HCT116 (cell line): ENCODE data around the gene CENPB. TPM values are rescaled to one million over a fixed set of nuclear protein-coding genes. Genes with fewer than 3 reads are reported as not detected.

ENCODE experiments used
- ATAC-seq: fragments of 200-7000 bp; cut with Tn5 transposase; 2 replicates; pipeline ENCODE4 v1.9.1; 2020; ENCODE audit warnings: mild to moderate bottlenecking, moderate library complexity
- BruUV-seq: library from RNA; stranded (reverse); fragments of 400-500 nt; replicated peaks from 2 replicates; lab custom pipeline; 2021; lab: Mats Ljungman, UMichigan
- CTCF ChIA-PET: fragments of 300-600 bp; sonication (Branson Sonifier 250); formaldehyde crosslinking; loops from one replicate; lab custom pipeline; 2021; ENCODE audit warnings: antibody characterized with exemption; lab: Charles Lee
- POLR2A ChIA-PET: fragments of 300-600, 350-600 bp; sonication (Branson Sonifier 250); formaldehyde crosslinking; loops from one replicate; lab custom pipeline; 2021; ENCODE audit warnings: antibody characterized with exemption; lab: Charles Lee
- RAD21 ChIA-PET, 2 experiments: fragments of 300-600 bp; sonication (Branson Sonifier 250); formaldehyde crosslinking; loops; one replicate each; lab custom pipeline; 2023; ENCODE audit warnings: low total read pairs in 2 of 2; ENCODE audit not compliant: uncharacterized antibody in 2 of 2, unreplicated experiment in 2 of 2, low non-redundant PET in 1 of 2; lab: Charles Lee
- DNase-seq: peaks from one replicate; pipeline ENCODE4 v3.0.0-alpha.2; 2010; ENCODE audit warnings: low read depth, low spot score
- H2AFZ ChIP-seq: fragments of 200-600 bp; shearing (Covaris generic), sonication (generic); 2 replicates; pipeline ENCODE4 v1.6.1; 2017; ENCODE audit warnings: low read depth, mixed run types, mixed read lengths, antibody characterized with exemption, low read length; ENCODE audit not compliant: poor library complexity, severe bottlenecking
- H3K27ac ChIP-seq: 2 replicates; pipeline ENCODE4 v1.5.1; 2012; ENCODE audit warnings: low read depth, low read length
- H3K27me3 ChIP-seq: fragments of 200-600 bp; sonication (generic); 2 replicates; pipeline ENCODE4 v1.6.1; 2016; ENCODE audit warnings: mixed run types, low read length, mixed read lengths; ENCODE audit not compliant: insufficient read depth
- H3K36me3 ChIP-seq, 2 experiments: fragments of 200-500 bp in 1 of 2; fragments of 200-600 bp in 1 of 2; sonication (Bioruptor generic) in 1 of 2; sonication (generic) in 1 of 2; 2 replicates each; pipeline versions ENCODE4 v1.5.1 to v1.6.1; 2014 to 2016; ENCODE audit warnings: low read length in 2 of 2, inconsistent platforms in 1 of 2, mixed read lengths in 1 of 2, mixed run types in 1 of 2; ENCODE audit not compliant: insufficient read depth in 2 of 2, control insufficient read depth in 1 of 2
- H3K4me1 ChIP-seq, 2 experiments: fragments of 200-600 bp in 1 of 2; sonication (generic) in 1 of 2; 2 replicates each; pipeline versions ENCODE4 v1.5.1 to v1.6.1; 2012 to 2017; ENCODE audit warnings: low read length in 2 of 2, inconsistent platforms in 1 of 2, mild to moderate bottlenecking in 1 of 2, mixed read lengths in 1 of 2, mixed run types in 1 of 2, moderate library complexity in 1 of 2; ENCODE audit not compliant: insufficient read depth in 2 of 2, control insufficient read depth in 1 of 2
- H3K4me2 ChIP-seq: fragments of 200-600 bp; sonication (generic); 2 replicates; pipeline ENCODE4 v1.6.1; 2017; ENCODE audit warnings: mixed run types, low read length, mixed read lengths
- H3K4me3 ChIP-seq, 2 experiments: fragments of 200-600 bp in 1 of 2; sonication (generic) in 1 of 2; replicated peaks in 1 of 2; 2 replicates each; pipeline ENCODE4 v1.5.1; 2011 to 2016; ENCODE audit warnings: low read length in 2 of 2, control low read depth in 1 of 2, low read depth in 1 of 2, mild to moderate bottlenecking in 1 of 2, mixed read lengths in 1 of 2, mixed run types in 1 of 2
- H3K79me2 ChIP-seq: fragments of 200-600 bp; sonication (generic); 2 replicates; pipeline ENCODE4 v1.6.1; 2017; ENCODE audit warnings: mild to moderate bottlenecking, mixed run types, low read length, moderate library complexity, mixed read lengths; ENCODE audit not compliant: insufficient read depth
- H3K9ac ChIP-seq: fragments of 200-600 bp; sonication (generic); 2 replicates; pipeline ENCODE4 v1.6.1; 2016; ENCODE audit warnings: low read length, mixed read lengths
- H3K9me2 ChIP-seq: fragments of 200-600 bp; sonication (generic), shearing (Covaris generic); 2 replicates; pipeline ENCODE4 v1.6.1; 2017; ENCODE audit warnings: mixed run types, mild to moderate bottlenecking, moderate library complexity; ENCODE audit not compliant: insufficient read depth
- H3K9me3 ChIP-seq, 2 experiments: fragments of 200-500 bp in 1 of 2; fragments of 200-600 bp in 1 of 2; sonication (Bioruptor generic) in 1 of 2; sonication (generic) in 1 of 2; 2 replicates each; pipeline ENCODE4 v1.6.1; 2014 to 2017; ENCODE audit warnings: low read length in 2 of 2, mixed read lengths in 2 of 2, inconsistent platforms in 1 of 2, low read depth in 1 of 2, mild to moderate bottlenecking in 1 of 2, mixed run types in 1 of 2, moderate library complexity in 1 of 2; ENCODE audit not compliant: control insufficient read depth in 1 of 2, insufficient read depth in 1 of 2
- H4K20me1 ChIP-seq: fragments of 200-600 bp; sonication (generic), shearing (Covaris generic); 2 replicates; pipeline ENCODE4 v1.6.1; 2017; ENCODE audit warnings: mixed run types, mild to moderate bottlenecking, moderate library complexity; ENCODE audit not compliant: insufficient read depth
- CBX3 ChIP-seq: IDR thresholded peaks from 2 replicates; pipeline ENCODE4 v1.6.1; 2012; ENCODE audit warnings: low read depth
- CEBPB ChIP-seq: IDR thresholded peaks from 2 replicates; pipeline ENCODE4 v1.6.1; 2012; ENCODE audit warnings: low read depth
- CTCF ChIP-seq, 3 experiments: fragments of 200-600 bp in 1 of 3; sonication (generic) in 1 of 3; IDR thresholded peaks in 2 of 3; conservative IDR thresholded peaks in 1 of 3; 2 replicates each; pipeline ENCODE4 v1.5.1; 2012 to 2017; ENCODE audit warnings: low read depth in 2 of 3, low read length in 2 of 3, antibody characterized with exemption in 1 of 3, borderline replicate concordance in 1 of 3, control low read depth in 1 of 3, mild to moderate bottlenecking in 1 of 3, mixed read lengths in 1 of 3, mixed run types in 1 of 3, moderate library complexity in 1 of 3; ENCODE audit not compliant: insufficient read depth in 1 of 3
- ELF1 ChIP-seq: IDR thresholded peaks from 2 replicates; pipeline ENCODE4 v1.6.1; 2012; ENCODE audit warnings: low read depth, borderline replicate concordance
- EZH2 ChIP-seq: fragments of 200-600 bp; sonication (generic); IDR thresholded peaks from 2 replicates; pipeline ENCODE4 v1.6.1; 2017; ENCODE audit warnings: antibody characterized with exemption, mixed run types
- EZH2phosphoT487 ChIP-seq: fragments of 200-600 bp; IDR thresholded peaks from 2 replicates; pipeline ENCODE4 v1.6.1; 2018; ENCODE audit warnings: antibody characterized with exemption, borderline replicate concordance
- FOSL1 ChIP-seq: IDR thresholded peaks from 2 replicates; pipeline ENCODE4 v1.6.1; 2012; ENCODE audit warnings: low read depth
- JUND ChIP-seq: IDR thresholded peaks from 2 replicates; pipeline ENCODE4 v1.6.1; 2012
- MAX ChIP-seq: IDR thresholded peaks from 2 replicates; pipeline ENCODE4 v1.6.1; 2012
- POLR2A ChIP-seq: IDR thresholded peaks from 2 replicates; pipeline ENCODE4 v1.7.0; 2011; ENCODE audit warnings: borderline replicate concordance; ENCODE audit not compliant: insufficient read depth, insufficient read length; ENCODE audit errors: extremely low read depth
- POLR2AphosphoS5 ChIP-seq: IDR thresholded peaks from 2 replicates; pipeline ENCODE4 v1.6.1; 2011; ENCODE audit warnings: mild to moderate bottlenecking, low read depth, low read length, moderate library complexity
- RAD21 ChIP-seq: IDR thresholded peaks from 2 replicates; pipeline ENCODE4 v1.6.1; 2012; ENCODE audit warnings: low read depth, mild to moderate bottlenecking
- SP1 ChIP-seq: IDR thresholded peaks from 2 replicates; pipeline ENCODE4 v1.6.1; 2012; ENCODE audit warnings: low read depth
- SRF ChIP-seq: IDR thresholded peaks from 2 replicates; pipeline ENCODE4 v1.6.1; 2012; ENCODE audit warnings: low read depth
- ZBTB33 ChIP-seq: IDR thresholded peaks from 2 replicates; pipeline ENCODE4 v1.6.1; 2011; ENCODE audit warnings: mild to moderate bottlenecking, low read length, moderate library complexity; ENCODE audit not compliant: insufficient replicate concordance; ENCODE audit errors: extremely low read depth
- ZFX ChIP-seq: fragments of 450-650 bp; IDR thresholded peaks from 2 replicates; pipeline ENCODE4 v1.6.1; 2017
- ZNF274 ChIP-seq: fragments of 200-500 bp; sonication (Bioruptor generic); IDR thresholded peaks from 2 replicates; pipeline ENCODE4 v1.6.1; 2014; ENCODE audit warnings: mild to moderate bottlenecking, low read depth, low read length, inconsistent platforms
- intact Hi-C: fragments of 100-400 bp; cut with micrococcal nuclease; formaldehyde crosslinking; loops from 2 replicates; pipeline ENCODE4 v1.10.0; 2022
- total RNA-seq: library from RNA; stranded (reverse); gene quantifications from one replicate; pipeline ENCODE4 v1.2.1, GENCODE V29; 2021; ENCODE audit not compliant: unreplicated experiment

Gene CENPB
- total RNA-seq, 1 experiment from 2014 or later, result 67.2 TPM

GRCh38 chr20:3763671-3764601 is 22.6 kb downstream of the CENPB start (continued):
- TF ChIP-seq CTCF (IDR thresholded peaks at IDR 0.05 in 2 of 3, conservative IDR thresholded peaks at IDR 0.05 in 1 of 3; ENCODE audit: borderline replicate concordance in 1 of 3, insufficient read depth in 1 of 3, low read depth in 2 of 3, low read length in 2 of 3), result no peak
- TF ChIP-seq, all 23 proteins: peak for 0

GRCh38 chr20:3760655-3761348 is 25.7 kb downstream of the CENPB start:
- H3K36me3 ChIP-seq, result peaks cover 3 to 31% of the 10 kb centered on the region in 2 experiments; a peak in 2 of 4 replicates
- CTCF ChIA-PET, result interaction anchor here (0.8 to 1.5 kb wide), 2 partner anchors 13 to 84 kb away, joined by 3 read pairs; no protein-coding TSS in a partner anchor
- no peak overlapping the region for H3K27ac ChIP-seq
- no peak overlapping the region for H3K9ac ChIP-seq
- H3K4me1 ChIP-seq, result no peaks in the 10 kb centered on the region; a peak in 1 of 4 replicates
- H3K4me3 ChIP-seq, result no peak overlapping the region
- no peak overlapping the region for H2AFZ ChIP-seq
- intact Hi-C loops, result no loop called here
- no peaks in the 10 kb centered on the region for H3K9me2 ChIP-seq
- no peak overlapping the region for H3K4me2 ChIP-seq
- no TSS peak for BruUV-seq
- H3K9me3 ChIP-seq, result no peaks in the 10 kb centered on the region
- POLR2A ChIA-PET, result no interaction called here
- no peaks in the 10 kb centered on the region for H3K27me3 ChIP-seq
- ATAC-seq (no peak), DNase-seq (no peak)
- peaks cover 43% of the 10 kb centered on the region for H3K79me2 ChIP-seq
- H4K20me1 ChIP-seq, result no peaks in the 10 kb centered on the region
- RAD21 ChIA-PET, result no interaction called here
- no peak for TF ChIP-seq SP1
- no peak for TF ChIP-seq EZH2phosphoT487
- no peak for TF ChIP-seq JUND
- TF ChIP-seq RAD21, result no peak
- no peak for TF ChIP-seq CTCF (IDR thresholded peaks at IDR 0.05 in 2 of 3, conservative IDR thresholded peaks at IDR 0.05 in 1 of 3; ENCODE audit: borderline replicate concordance in 1 of 3, insufficient read depth in 1 of 3, low read depth in 2 of 3, low read length in 2 of 3)
- no peak for TF ChIP-seq CBX3
- no peak for TF ChIP-seq SRF
- TF ChIP-seq FOSL1, result no peak
- no peak for TF ChIP-seq ZBTB33
- no peak for TF ChIP-seq ZNF274
- TF ChIP-seq MAX, result no peak
- no peak for TF ChIP-seq POLR2AphosphoS5
- TF ChIP-seq EZH2, result no peak
- TF ChIP-seq CEBPB, result no peak
- no peak for TF ChIP-seq POLR2A
- TF ChIP-seq ZFX, result no peak
- no peak for TF ChIP-seq ELF1
